ENCODE data around the gene KCTD10.

DNA sequence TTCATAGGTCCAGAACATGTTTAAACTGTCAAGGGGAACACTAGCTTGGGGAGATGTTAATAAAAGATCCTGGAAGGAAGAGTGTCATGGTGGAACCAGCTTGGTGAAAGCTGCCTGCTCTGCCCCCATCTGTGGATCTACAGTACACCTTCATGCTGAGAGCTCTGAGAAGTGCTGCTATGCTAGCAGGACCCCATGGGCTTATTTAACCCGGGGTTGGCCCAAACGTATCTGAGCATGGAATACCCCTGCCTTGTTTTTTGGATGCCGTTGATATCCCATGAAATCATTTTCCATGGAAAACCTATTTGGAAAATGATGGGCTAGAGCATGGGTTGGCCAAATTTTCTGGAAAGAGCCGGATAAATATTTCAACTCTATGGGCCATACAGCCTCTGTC is 14.6 kb upstream of the KCTD10 start:
- TF ChIP-seq, protein P1, sequence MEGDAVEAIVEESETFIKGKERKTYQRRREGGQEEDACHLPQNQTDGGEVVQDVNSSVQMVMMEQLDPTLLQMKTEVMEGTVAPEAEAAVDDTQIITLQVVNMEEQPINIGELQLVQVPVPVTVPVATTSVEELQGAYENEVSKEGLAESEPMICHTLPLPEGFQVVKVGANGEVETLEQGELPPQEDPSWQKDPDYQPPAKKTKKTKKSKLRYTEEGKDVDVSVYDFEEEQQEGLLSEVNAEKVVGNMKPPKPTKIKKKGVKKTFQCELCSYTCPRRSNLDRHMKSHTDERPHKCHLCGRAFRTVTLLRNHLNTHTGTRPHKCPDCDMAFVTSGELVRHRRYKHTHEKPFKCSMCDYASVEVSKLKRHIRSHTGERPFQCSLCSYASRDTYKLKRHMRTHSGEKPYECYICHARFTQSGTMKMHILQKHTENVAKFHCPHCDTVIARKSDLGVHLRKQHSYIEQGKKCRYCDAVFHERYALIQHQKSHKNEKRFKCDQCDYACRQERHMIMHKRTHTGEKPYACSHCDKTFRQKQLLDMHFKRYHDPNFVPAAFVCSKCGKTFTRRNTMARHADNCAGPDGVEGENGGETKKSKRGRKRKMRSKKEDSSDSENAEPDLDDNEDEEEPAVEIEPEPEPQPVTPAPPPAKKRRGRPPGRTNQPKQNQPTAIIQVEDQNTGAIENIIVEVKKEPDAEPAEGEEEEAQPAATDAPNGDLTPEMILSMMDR (IDR thresholded peaks at IDR 0.05): no peak
- TF ChIP-seq POLR2A (IDR thresholded peaks at IDR 0.05): no peak
- no peak for TF ChIP-seq EP300 (IDR thresholded peaks at IDR 0.05; ENCODE audit: low read depth)

Data from transverse colon (tissue), 3 donors.